ENCODE results near the gene PI4KA.
A peak's percentile ranks its signal among the peaks of the same experiment; 100 is the strongest.
"Not testable (repeated sequence)": the region's sequence is repeated elsewhere in the genome, so short reads cannot be mapped to it uniquely, and the experiment has no call there.

The PI4KA gene

DNA sequence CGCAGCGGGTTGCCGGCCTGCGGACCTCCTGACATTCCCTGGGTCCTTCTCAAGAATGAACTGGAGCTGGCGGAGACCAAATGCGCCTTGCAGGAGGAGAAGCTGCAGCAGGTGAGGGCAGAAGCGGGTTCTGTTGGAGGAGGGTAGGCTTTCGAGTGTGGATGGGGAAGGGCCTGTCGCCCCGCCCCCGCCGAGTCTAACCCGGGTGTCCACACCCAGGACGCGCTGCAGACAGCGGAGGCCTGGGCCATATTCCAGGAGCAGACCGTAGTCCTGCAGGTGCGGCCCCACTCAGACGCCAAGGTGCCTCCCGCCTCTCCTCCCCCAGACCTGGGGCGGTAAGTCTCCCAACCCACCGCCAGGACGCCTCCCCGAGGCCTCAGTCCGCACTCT, 155.2 kb downstream of the PI4KA start:
- H3K4me3 ChIP-seq (replicated peaks in 1 of 2; ENCODE audit: low read depth in 2 of 2, low read length in 2 of 2), result peak overlapping the region in 1 of 2 donors; percentile 14
- not testable (repeated sequence) for DNase-seq (ENCODE audit: low read depth in 2 of 2)

DNA sequence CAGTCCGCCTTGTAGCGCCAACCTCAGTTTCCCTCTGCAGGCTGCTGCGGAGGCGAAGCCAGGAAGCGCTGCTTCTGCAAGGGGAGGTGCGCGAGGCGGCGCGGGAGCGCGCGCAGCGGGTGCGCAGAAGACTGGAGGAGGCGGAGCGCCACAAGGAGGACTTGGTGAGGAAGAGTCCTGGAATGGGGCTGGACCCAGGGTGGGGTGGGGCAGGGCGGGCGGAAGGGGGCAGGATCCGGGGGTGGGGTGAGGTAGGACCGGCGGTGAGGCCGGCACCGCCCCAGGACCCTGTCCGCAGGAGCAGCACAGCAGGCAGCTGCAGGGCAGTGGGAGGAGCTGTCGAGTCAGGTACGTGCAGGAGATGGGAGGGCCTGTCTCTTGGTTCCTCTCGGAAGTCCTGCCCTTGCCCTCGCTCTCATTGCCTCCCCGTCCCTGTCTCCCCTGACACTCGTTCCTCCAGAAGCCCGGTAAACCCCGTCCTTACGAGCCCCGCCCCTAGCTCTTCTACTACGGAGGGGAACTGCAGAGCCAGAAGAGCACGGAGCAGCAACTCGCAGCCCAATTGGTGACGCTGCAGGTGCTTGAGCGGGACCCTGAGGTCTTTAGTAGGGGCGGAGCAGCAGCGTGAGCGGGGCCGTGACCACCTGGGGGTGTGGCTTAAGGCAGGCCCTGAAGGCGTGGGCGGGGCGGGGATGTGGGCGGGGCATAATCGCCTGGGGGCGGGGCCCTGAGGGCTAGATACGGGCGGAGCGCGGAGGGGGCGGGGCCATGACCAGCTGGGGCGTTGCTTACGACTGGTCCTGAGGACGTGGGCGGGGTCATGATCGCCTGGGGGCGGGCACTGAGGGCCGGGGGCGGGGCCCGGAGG, 155.8 kb downstream of the PI4KA start:
- H3K4me3 ChIP-seq (replicated peaks in 1 of 2; ENCODE audit: low read depth in 2 of 2, low read length in 2 of 2), result peak overlapping the region; percentile 59 to 62
- DNase-seq (ENCODE audit: low read depth in 2 of 2), result peak; percentile 96

DNA sequence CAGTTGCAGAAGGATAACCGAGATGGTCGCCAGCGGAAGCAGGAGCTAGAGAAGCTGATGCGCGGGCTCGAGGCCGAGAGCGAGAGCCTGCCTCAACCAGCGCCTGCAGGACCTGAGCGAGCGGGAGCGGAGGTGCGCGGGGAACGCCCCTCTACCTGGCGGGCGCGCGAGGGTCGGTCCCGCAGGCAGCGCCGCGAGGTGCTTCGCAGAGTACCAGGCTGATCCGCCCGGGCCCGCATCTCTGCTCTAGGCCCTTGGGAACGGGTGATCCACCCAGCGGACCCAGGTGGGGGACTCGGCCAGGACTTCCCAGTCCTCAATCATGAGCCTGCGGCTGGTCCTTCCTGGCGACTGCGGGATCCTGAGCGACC, 156.5 kb downstream of the PI4KA start:
- H3K4me3 ChIP-seq (replicated peaks in 1 of 2; ENCODE audit: low read depth in 2 of 2, low read length in 2 of 2), result peak overlapping the region; percentile 59 to 62

DNA sequence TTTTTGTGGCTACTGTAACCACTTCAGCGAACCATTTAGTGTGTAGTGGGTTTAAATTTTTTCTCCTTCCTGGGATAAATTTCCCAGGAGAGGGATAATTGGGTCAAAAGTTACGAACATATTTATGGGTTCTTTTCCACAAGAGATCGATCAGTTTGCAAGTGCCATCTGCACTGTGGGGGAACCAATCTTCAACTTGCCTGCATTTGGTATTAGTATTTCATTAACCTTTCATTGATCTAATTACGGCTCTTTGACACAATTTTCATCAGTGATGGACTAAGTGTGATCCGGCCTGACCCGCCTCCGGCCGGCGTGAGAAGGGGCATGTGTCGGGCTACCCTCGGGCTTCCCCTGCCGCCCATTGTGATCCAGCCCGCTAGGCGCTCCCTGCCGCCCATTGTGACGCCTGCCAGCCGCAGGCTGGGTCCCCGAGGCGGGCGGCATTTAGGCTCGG, 156.9 kb downstream of the PI4KA start:
- not testable (repeated sequence) for DNase-seq (ENCODE audit: low read depth in 2 of 2); H3K4me3 ChIP-seq (replicated peaks in 1 of 2; ENCODE audit: low read depth in 2 of 2, low read length in 2 of 2)

More for the DNA sequence above, 156.5 kb downstream of the PI4KA start:
- not testable (repeated sequence) for DNase-seq (ENCODE audit: low read depth in 2 of 2)

DNA sequence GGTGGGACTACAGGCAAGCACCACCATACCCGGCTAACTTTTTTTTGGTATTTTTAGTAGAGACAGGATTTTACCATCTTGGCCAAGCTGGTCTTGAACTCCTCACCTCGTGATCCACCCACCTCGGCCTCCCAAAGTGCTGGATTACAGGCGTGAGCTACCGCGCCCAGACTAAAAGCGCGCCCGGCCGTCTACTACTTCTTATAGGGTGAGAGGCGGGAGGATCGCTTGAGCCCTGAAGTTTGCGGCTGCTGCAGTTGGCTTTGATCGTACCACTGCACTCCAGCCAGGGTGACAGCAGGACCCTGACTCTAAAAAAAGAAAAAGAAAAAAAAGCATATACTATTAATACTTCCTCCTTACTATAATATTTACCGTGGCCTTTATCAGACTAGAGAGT, 158.3 kb downstream of the PI4KA start:
- not testable (repeated sequence) for DNase-seq (ENCODE audit: low read depth in 2 of 2); H3K4me3 ChIP-seq (replicated peaks in 1 of 2; ENCODE audit: low read depth in 2 of 2, low read length in 2 of 2)

DNA sequence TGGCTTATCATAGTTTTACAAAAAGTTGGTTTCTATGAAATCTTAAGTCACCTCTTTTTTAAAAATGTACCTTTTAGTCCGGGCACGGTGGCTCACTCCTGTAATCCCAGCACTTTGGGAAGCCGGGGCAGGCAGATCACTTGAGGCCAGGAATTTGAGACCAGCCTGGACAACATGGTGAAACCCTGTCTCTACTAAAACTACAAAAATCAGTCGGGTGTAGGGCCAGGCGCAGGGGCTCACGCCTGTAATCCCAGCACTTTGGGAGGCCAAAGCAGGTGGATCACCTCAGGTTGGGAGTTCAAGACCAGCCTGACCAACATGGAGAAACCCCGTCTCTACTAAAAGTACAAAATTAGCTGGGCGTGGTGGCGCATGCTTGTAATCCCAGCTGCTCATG, 158.8 kb downstream of the PI4KA start:
- H3K4me3 ChIP-seq (replicated peaks in 1 of 2; ENCODE audit: low read depth in 2 of 2, low read length in 2 of 2); DNase-seq (ENCODE audit: low read depth in 2 of 2): not testable (repeated sequence)

DNA sequence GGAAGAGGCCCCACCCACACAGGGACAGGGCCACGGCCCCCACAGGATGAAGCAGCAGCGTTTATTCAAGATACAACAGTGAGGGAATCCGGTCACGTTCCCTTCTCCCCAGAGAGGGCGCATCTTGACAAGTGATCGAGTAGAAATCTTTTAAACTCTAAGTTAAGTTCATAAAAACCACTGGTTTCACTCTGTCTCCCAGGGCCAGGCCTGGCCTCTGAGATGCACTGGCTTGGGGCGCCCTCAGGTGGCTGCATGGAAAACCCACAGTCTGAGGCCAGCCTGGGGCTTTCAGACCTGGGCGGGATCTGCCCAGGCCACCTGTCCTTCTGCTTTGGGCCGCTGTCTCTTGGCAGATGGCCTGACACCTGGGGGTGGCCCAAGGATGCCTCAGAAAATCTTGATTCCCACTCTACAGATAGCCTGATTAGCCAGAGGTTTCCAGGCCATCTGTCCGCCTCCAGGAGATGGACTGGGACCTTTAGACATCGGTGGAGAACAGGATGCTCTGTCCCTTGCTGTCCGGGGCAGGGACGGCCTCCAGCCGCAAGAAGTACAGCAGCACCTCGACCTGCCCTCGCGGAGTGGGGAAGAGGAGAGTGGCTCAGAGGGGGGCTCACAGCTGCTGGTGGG, 161.0 kb downstream of the PI4KA start:
- peak; percentile 84 to 88 for DNase-seq (ENCODE audit: low read depth in 2 of 2)
- H3K4me3 ChIP-seq (replicated peaks in 1 of 2; ENCODE audit: low read depth in 2 of 2, low read length in 2 of 2), result peak overlapping the region in 1 of 2 donors; percentile 21
- TF ChIP-seq, protein P1, sequence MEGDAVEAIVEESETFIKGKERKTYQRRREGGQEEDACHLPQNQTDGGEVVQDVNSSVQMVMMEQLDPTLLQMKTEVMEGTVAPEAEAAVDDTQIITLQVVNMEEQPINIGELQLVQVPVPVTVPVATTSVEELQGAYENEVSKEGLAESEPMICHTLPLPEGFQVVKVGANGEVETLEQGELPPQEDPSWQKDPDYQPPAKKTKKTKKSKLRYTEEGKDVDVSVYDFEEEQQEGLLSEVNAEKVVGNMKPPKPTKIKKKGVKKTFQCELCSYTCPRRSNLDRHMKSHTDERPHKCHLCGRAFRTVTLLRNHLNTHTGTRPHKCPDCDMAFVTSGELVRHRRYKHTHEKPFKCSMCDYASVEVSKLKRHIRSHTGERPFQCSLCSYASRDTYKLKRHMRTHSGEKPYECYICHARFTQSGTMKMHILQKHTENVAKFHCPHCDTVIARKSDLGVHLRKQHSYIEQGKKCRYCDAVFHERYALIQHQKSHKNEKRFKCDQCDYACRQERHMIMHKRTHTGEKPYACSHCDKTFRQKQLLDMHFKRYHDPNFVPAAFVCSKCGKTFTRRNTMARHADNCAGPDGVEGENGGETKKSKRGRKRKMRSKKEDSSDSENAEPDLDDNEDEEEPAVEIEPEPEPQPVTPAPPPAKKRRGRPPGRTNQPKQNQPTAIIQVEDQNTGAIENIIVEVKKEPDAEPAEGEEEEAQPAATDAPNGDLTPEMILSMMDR (IDR thresholded peaks at IDR 0.05; ENCODE audit: low read depth, low read length), result peak; percentile 71

DNA sequence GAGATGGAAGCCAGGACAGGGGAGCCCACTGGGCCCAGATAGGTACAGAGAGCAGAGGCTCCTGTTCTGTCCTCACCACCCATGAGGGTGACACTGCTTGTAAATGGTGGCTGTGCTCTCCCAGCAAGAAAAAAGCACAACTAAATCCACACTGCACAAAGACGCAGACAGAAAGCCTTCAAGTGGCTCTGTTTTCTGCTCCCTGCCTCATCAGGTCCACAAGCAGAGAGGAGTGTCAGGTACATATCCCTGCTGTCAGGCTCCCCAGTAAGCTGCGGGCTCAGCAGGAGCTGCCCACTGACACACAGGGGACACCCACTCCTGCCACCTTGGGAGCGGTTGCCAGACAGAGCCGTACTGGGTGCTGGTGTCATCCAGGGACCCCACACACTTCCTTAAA, 162.6 kb downstream of the PI4KA start:
- DNase-seq (ENCODE audit: low read depth in 2 of 2); H3K4me3 ChIP-seq (replicated peaks in 1 of 2; ENCODE audit: low read depth in 2 of 2, low read length in 2 of 2): not testable (repeated sequence)

DNA sequence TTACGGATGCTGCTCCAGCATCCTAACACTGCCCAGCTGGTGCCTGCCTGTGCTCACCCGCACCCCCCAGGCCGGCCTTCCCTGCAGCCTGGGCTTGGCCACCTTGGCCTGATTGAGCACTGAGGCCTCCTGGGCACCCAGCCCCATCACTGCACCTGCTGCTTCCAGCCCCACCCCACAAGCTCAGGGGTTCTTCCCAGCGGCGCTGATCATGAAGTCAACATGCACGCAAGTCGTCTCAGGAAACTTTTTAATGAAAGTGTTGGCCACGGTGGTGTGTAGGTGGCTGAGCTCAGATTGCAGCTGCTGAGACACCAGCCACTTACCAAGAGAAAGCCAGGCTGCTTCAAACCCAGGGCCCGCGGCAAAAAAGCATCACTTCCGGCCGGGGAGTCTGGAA, 163.4 kb downstream of the PI4KA start:
- H3K4me3 ChIP-seq (replicated peaks in 1 of 2; ENCODE audit: low read depth in 2 of 2, low read length in 2 of 2); DNase-seq (ENCODE audit: low read depth in 2 of 2): not testable (repeated sequence)

DNA sequence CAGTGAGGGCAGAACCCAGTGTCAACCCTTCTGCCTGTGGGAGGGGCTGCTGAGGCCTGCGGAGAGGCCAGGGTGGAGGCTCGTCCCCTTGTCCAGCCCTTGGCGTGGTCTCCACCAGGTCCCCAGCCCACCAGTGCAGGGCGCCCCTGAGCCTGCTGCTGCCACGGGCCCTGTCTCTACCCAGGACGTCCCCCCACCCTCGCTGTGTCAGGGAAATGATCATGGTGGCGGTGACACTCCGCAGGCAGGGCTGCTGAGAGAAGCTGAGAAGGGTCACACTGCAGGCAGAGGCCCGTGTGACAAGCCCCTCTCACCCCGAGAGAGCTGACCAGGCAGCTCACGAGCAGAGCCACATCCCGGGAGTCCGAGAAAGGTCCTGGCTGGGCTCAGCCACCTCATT, 164.4 kb downstream of the PI4KA start:
- H3K4me3 ChIP-seq (replicated peaks in 1 of 2; ENCODE audit: low read depth in 2 of 2, low read length in 2 of 2); DNase-seq (ENCODE audit: low read depth in 2 of 2): not testable (repeated sequence)

DNA sequence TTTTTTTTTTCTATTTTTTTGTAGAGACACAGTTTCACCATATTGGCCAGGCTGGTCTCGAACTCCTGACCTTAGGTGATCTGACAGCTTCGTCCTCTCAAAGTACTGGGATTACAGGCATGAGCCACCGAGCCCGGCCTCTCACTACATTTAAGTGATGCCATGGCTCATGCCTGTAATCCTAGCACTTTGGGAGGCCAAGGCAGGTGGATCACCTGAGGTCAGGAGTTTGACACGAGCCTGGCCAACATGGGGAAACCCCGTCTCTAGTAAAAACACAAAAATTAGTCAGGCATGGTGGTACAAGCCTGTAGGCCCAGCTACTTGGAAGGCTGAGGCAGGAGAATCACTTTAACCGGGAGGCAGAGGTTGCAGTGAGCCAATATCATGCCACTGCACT, 165.7 kb downstream of the PI4KA start:
- DNase-seq (ENCODE audit: low read depth in 2 of 2); H3K4me3 ChIP-seq (replicated peaks in 1 of 2; ENCODE audit: low read depth in 2 of 2, low read length in 2 of 2): not testable (repeated sequence)

DNA sequence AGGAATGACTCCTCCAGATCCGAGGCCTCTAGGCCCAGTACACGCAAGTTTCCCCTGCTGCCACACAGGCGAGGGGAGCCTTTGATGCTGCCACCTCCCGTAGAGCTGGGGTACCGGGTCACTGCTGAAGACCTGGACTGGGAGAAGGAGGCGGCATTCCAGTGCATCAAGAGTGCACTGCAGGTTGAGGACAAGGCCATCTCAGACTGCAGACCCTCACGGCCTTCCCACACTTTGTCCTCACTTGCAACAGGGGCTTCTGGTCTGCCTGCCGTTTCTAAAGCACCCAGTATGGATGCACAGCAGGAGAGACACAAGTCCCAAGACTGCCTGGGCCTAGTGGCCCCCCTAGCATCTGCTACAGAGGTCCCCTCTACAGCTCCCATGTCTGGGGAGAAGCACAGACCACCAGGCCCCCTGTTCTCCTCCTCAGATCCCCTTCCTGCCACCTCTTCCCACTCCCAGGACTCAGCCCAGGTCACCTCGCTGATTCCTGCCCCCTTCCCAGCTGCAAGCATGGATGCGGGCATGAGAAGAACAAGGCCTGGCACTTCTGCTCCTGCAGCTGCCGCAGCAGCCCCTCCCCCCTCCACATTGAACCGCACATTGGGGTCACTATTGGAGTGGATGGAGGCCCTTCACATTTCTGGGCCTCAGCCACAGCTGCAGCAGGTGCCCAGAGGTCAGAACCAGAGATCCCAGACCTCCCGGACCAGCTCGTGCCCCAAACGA, 167.9 kb downstream of the PI4KA start:
- H3K4me3 ChIP-seq (replicated peaks in 1 of 2; ENCODE audit: low read depth in 2 of 2, low read length in 2 of 2); DNase-seq (ENCODE audit: low read depth in 2 of 2): not testable (repeated sequence)

DNA sequence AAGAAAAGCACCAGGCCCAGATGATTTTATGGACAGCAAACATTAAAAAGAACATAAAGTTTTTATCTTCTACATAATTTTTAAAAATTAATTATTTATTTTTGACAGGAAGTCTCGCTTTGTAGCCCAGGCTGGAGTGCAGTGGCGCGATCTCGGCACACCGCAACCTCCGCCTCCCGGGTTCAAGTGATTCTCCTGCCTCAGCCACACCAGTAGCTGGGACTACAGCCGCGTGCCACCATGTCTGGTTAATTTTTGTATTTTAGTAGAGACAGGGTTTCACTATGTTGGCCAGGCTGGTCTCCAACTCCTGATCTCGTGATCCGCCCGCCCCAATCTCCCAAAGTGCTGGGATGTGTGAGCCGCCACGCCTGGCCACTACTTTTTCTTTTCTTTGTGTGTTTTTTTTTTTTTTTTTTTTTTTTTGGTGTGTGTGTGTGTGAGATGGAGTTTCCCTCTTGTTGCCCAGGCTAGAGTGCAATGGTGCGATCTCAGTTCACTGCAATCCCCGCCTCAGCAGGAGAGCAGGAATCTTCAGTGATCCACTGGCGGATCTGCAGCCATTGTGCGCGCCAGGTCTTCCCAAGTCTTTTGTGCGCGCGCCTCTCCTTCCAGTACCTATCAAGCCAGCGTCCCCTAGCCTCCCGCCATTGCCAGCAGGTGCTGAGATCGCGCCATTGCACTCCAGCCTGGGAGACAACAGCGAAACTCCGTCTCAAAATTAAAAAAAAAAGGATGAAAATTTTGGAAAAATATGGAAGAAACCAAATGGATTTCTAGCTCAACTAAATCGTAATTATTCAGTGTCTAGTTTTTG, 171.0 kb downstream of the PI4KA start:
- H3K4me3 ChIP-seq (replicated peaks in 1 of 2; ENCODE audit: low read depth in 2 of 2, low read length in 2 of 2); DNase-seq (ENCODE audit: low read depth in 2 of 2): not testable (repeated sequence)

DNA sequence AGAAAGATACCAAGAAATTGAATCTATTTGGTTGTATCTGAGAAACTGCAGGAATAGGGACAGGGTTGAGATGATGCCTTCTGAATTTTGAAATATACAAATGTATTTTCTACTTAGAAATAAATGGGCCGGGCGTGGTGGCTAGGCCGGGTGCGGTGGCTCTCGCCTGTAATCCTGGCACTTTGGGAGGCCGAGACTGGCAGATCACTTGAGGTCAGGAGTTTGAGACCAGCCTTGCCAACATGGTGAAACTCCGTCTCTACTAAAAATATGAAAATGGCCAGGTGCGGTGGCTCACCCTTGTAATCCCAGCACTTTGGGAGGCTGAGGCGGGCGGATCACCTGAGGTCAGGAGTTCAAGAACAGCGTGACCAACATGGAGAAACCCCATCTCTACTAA, 172.8 kb downstream of the PI4KA start:
- H3K4me3 ChIP-seq (replicated peaks in 1 of 2; ENCODE audit: low read depth in 2 of 2, low read length in 2 of 2); DNase-seq (ENCODE audit: low read depth in 2 of 2): not testable (repeated sequence)

DNA sequence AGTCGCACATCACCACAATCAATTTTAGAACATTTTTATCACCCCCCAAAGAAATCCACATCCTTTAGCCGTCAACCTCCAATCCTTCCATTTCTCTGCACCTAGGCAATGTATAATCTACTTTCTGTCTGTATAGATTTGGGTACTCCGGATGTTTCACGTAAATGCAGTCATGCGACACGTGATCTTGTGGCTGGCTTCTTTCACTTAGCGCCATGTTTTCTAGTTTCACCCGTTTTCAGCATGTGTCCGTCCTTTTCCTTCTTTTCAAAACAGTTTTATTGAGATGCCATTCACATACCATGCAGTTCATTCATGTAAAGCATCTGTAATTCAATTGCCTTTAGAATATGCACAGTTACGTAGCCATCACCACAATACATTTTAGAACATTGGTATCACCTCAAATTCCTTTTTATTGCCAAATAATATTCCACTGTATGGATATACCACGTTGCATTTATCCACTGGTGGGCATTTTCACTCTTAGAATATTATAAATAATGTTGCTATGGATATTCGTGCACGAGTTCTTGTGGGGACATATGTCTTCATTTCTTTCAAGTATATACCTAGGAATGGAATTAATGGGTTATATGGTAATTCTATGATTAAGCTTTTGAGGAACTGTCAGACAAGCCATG, 179.7 kb downstream of the PI4KA start:
- H3K4me3 ChIP-seq (replicated peaks in 1 of 2; ENCODE audit: low read depth in 2 of 2, low read length in 2 of 2); DNase-seq (ENCODE audit: low read depth in 2 of 2): not testable (repeated sequence)

All from cardiac fibroblast (primary cell).